Endometrial microvascular endothelial cells (primary cell): ENCODE data around the gene OR4D6. TPM values are rescaled to one million over a fixed set of nuclear protein-coding genes. Genes with fewer than 3 reads are reported as not detected.
"Not testable (repeated sequence)": the region's sequence is repeated elsewhere in the genome, so short reads cannot be mapped to it uniquely, and the experiment has no call there.

Experiments used
- in situ Hi-C: cut with HindIII; loops from 2 replicates; pipeline ENCODE4 v1.10.0; 2017; ENCODE audit warnings: low sequenced_read_pairs, low pct_unique_long_range_greater_than_20kb; ENCODE audit errors: inconsistent ontology term
- total RNA-seq: library from RNA; depleted of rRNA; stranded (reverse); fragments of >200 nt; gene quantifications from one replicate; pipeline ENCODE4 v1.2.3, GENCODE V29; 2015; ENCODE audit errors: inconsistent ontology term

The OR4D6 gene
- total RNA-seq, result not detected

DNA sequence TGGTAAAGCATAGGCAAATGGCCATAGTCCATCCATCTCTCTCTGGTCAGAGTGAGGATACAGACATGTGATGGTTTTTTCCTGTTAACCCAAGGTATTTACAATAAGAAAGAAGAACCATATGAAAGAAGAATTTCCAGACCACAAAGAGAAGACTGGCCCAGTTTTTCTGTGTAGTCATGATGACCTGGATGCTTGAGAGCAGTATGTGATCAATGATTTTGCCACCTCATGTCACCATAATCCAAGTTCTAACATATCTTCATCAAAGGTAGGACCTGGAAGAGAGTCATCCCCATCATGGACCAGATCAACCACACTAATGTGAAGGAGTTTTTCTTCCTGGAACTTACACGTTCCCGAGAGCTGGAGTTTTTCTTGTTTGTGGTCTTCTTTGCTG lies at the start of gene OR4D6:
OR4D6 (plus strand) TSS at position 301 of the 400 bp plus-strand sequence; CDS start at position 301, 0 bp downstream.
- in situ Hi-C loops, result no loop called here

DNA sequence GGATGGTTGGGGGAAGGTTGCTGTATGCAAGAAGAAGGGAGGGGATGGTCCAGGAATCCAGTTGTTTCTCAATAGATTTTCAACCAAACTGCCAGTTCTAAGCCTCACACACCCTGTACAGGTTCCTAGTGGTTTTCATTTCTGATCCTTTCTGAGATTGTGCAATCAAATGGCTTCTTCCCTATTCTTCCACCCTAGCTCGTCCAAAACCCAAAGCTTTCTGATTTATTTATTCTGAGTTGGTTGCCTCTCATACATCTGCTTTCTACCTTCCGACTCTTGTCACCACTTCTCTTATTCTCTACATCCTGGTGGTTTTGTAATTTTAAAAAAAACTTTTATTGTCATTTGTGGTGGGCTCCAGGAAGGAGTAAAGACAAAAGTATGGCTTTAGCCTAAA lies 43.1 kb upstream of the OR4D6 start:
- in situ Hi-C loops, result no loop called here

DNA sequence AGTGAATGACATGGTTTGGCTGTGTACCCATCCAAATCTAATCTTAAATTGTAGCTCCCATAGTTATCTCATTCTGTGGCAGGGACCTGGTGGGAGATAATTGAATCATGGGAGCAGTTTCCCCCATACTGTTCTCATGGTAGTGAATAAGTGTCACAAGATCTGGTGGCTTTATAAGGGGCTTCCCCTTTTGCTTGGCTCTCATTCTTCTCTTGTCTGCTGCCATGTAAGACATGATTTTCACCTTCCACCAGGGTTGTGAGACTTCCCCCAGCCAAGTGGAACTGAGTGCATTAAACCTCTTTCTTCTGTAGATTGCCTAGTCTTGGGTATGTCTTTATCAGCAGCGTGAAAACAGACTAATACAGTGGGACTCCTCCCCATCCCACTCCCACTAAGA lies 41.6 kb upstream of the OR4D6 start:
- in situ Hi-C loops, result no loop called here

DNA sequence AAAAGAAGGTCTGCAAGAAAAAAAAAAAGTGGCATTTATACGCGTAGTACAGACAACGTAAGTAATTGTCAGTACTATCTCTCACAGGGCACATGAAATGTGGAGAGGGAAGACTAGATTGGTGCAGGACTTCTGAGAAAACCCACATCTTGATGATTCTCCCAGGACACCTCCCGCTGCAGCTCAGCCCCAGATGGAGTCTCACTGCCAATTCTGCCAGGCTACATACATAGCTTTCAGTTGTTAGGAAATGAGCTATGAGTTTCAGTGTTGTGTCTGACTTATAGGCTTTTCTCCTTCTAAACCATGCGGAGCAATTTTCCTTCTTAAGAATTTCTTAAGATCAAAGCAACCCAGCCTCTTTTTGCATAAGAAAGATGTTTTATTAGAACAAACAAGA lies 40.1 kb upstream of the OR4D6 start:
- in situ Hi-C loops, result no loop called here

DNA sequence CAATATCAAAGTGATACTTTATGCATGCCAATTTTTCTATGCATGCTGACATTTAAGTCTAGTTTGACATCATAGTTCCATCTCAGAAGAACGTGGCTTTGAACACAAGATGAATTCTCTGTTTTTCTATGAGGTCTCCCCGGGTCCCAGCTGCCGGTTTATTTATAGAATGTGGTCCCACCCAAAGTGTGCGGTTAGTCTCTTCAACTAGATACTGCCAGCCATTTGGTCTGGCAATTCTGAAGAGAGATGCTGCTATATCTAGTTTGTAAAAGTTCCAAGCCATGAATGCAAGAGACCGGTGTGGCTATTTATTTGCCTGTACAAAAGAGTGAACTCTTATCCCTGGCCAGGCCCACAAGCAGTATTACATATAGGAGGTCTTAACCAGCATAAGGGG lies 39.7 kb upstream of the OR4D6 start:
- in situ Hi-C loops, result no loop called here

DNA sequence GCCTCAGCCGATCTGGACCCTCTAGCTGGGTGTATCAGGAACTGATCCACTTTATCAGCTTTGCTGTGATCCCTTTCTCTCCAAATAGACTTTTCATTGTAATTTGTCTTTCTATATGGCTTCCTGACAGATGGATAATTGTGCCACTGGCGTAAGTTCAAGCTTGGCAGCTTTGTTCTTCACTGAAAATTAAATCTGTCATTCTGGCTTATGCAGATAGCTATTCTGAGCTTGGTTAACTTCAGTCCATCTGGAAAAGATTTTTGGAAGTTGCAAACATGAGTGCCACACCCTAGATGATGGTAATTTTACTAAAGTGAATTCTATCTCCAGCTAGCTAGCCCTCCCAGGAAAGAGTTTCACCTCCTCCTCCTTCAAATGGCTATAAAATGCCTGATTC lies 38.6 kb upstream of the OR4D6 start:
- in situ Hi-C loops, result no loop called here

DNA sequence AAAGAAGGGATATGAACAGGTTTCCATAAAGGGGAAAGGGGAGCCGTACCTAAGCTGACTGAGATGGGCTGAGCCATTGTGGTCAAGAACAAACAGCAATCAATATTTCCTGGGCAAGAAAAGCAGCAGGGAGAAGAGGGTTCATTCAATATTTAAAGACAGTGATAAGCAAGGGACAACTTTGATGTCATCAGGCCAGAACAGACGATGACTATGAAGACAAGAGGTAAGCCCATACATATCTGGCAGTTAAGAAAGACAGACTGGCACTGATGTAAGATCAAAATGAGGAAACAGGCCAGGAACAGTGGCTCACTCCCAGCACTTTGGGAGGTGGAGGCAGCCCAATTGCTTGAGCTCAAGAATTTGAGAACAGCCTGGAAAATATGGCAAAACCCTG lies 32.9 kb upstream of the OR4D6 start:
- in situ Hi-C loops, result no loop called here

DNA sequence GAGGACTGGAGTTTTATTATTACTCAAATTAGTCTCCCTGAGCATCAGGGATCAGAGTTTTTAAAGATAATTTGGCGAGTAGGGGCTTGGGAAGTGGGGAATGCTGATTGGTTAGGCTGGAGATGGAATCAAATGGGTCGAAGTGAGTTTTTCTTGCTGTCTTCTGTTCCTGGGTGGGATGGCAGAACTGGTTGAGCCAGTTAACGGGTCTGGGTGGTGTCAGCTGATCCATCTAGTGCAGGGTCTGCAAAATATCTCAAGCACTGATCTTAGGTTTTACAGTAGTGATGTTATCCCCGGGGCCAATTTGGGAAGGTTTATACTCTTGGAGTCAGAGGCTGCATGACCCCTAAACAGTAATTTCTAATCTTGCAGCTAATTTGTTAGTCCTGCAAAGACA lies 31.6 kb upstream of the OR4D6 start:
- in situ Hi-C loops, result no loop called here

DNA sequence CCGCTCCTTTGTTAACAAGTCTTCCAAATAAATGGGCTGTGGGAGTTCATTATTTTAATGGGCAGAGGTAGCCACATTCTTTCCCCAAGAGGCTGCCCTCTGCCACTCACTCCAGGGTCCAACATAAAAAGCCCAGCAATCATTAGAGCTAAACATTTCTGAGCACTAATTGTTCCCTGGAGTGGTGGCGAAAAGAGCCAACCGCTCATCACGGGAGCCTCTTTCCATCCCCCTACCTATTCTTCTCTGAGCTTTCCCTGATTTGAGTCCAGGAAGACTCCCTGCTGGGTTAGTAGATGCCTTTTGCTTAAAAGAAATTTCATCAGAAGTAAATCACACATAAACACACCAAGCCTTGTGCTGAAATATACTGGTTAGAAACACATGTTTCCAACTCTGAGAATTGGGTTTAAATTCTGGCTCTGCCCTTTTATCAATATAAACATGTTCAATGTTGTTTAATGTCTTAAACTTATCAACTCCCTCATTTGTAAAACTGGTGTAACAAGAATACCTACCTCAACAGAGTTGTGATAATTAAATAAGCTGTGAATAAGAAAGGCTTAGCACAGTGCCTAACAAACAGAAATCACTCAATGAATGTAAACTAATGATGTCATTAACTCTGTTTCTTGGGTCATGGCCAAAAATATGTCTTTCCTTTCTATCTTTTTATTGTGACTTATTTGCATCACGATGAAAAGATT lies 30.2 kb upstream of the OR4D6 start, which contains the start of gene OR5A2:
OR5A2 (minus strand) TSS at position 53 of the 707 bp plus-strand sequence. CDS start 3,460 bp downstream, outside the sequence.
- in situ Hi-C loops, result no loop called here

DNA sequence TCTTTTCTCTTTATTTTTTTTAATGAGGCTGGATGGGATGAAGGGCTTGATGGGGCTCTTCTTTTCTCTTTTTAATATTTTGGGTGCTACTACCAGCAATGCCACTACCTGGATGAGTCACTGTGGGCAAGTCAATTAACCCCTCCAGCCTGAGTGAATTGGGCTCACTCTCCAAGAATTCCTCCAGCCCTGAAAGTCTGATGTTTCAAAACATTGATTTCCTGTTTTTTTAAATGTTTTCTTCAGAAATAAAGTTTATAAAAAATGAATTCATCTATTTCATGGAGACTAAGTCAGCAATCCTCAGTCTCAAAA lies 29.7 kb upstream of the OR4D6 start:
- in situ Hi-C loops, result no loop called here

DNA sequence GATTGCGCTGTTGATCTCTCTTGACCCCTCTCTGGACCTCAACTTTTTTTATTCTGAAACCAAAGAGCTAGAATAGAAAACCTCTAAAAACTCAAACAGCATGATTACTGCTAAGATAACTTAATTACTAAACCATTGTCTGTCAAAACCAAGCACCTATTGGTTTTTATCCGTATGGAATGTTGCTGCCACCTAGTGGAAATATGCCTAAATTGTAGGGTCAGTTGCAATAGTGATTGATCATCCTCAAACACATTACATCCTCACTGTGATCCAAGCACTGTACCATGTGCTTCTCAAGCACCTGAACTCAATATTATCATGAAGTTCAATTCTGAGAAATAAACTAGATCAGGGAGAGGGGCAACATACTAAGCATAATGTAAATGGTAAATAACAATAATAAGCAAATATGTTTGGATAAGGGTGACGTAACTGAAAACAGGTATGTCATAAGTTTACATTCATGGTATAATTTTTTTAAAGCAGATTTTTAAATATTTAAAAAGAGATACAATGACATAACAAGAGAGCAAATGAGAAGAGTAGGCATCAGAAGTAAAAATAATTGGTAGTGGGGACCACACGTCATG lies 26.7 kb upstream of the OR4D6 start:
- in situ Hi-C loops, result no loop called here

DNA sequence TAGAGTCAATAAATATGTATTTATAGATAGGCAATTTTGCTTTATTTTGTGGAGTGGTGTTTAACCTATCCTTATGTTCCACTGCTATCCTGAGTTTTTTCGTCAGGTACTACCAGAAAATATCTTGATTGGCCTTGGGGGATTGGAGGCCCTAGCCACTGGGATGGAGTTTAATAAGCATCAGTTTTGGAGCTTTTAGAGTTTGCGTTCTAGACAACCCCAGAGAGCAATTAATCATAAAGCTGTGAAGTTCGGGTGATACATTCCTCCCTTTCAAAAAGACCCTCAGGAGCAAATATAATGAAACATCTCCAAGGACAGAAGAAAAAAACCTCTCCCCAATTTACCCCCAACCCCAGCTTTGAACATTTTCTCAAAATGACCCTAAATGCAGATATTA lies 20.6 kb upstream of the OR4D6 start, which contains the start of gene OR5A1:
OR5A1 (plus strand) TSS at position 301 of the 400 bp plus-strand sequence. CDS start 6,700 bp downstream, outside the sequence.
- in situ Hi-C loops, result no loop called here

DNA sequence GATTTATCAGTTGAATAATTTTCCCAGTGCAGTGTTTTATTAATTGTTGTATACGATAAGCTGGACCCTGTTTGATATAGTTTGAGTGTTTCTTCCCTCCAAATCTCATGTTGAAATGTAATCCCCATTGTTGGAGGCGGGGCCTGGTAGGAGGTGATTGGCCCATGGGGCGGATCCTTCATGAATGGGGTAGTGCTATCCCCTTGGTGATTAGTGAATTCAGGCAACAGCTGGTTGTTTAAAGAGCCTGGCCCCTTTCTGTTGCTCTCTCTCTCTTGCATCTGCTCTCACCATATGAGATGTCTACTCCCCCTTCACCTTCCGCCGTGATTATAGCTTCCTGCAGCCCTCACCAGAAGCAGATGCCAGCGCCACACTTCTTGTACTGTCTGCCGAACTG lies 19.0 kb upstream of the OR4D6 start:
- in situ Hi-C loops, result no loop called here

DNA sequence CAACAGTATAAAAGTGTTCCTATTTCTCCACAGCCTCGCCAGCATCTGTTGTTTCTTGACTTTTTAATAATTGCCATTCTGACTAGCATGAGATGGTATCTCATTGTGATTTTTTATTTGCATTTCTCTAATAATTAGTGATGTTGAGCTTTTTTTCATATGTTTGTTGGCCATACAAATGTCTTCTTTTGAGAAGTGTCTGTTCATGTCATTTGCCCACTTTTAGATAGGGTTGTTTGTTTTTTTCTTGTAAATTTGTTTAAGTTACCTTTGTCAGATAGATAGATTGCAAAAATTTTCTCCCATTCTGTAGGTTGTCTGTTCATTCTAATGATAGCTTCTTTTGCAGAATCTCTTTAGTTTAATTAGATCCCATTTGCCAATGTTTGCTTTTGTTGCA lies 11.1 kb upstream of the OR4D6 start:
- in situ Hi-C loops, result not testable (repeated sequence)

DNA sequence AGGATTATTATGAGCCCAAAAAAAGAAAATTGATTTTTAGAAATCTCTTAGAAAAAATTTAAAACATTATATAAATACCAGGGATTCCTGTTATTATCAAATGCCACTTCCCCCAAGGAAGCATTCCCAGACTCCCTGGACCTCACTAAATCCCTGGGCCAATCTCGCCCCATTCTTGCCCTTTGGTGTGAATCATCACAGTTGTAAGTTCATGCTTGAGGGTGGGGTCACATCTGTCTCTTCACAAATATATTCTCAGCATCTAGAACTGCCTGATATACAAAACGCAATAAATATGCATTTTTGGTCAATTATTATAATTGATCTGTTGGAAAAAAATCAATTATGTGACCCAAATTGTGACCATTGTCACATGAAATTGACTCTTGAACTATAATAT lies 8.3 kb upstream of the OR4D6 start:
- in situ Hi-C loops, result no loop called here

DNA sequence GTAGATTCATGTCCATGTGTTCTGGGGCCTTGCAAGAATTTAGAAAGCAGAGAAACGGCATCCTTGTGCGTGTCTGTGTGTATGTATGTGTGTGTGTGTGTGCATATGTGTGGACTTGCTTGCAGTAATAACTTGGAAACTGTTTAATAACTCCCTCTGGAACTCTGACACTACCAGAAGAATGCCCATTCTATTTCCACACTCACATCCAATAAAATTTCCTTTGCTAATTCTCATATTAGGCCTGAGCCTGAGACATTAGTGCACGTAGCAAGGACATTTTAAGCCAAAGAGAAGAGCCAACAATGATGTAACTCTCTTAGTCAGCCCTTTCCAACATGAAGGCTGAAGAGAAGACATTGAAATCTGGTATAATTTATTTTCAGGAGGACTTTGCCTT lies 3.2 kb downstream of the OR4D6 start:
- in situ Hi-C loops, result no loop called here

DNA sequence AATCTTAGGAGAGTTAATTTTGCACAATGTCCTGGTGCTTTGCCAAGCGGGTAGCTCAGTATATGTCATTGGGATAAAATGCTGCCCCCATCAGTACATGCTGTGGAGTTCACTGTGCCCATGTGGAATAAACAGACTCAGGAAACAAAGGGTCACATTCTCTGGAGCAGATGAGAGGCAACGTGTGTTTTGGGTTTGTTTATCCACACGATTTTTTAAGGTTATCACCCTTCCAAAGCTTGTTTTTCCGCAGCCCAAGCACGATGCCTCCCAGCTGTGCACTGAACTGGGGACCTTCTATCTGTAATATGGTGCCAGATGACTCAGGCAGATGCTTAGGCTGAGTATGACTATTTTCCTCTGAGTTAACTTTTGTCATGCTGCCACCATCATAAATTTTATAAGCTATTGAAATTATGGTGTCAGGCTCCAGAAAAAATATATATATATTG lies 6.5 kb downstream of the OR4D6 start:
- in situ Hi-C loops, result no loop called here

DNA sequence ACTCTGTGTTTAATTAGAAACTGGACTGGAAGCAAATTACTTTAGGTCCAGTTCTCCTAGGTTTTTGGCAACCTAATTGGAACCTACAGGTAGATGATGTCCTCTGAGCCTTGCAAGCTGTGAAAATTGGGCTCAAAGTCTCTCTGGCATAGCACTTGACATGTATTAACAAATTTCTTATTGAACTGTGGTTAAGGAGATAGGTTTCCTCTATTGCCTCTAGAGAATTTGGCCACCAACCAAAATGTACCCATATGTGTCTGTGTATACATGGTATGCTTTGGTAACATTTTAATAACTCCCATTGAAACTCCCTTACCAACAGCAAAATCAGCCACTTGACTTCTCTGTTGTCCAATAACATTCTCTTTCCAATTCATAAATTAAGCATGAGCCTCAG lies 16.3 kb downstream of the OR4D6 start, which contains the start of gene OR4D10:
OR4D10 (plus strand) TSS at position 301 of the 400 bp plus-strand sequence. CDS start 4,115 bp downstream, outside the sequence.
- in situ Hi-C loops, result no loop called here

DNA sequence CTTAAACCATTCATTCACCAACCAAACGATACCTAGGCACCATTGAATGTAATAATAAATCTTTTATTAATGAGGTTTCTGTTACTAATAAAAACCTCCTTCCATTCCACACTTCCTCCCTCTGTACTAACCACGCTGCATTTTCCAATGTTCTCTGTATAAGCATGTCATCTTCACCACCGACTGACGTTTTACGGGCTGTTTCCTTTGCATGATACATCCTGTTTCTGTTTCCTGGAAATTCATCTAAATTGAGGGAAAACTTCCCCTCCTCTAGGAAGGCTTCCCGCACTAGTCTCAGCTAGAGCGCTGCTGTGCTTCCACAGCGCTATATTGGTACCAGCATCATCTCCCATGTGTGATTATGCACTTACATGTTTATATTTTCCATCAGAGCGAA lies 18.4 kb downstream of the OR4D6 start:
- in situ Hi-C loops, result no loop called here

DNA sequence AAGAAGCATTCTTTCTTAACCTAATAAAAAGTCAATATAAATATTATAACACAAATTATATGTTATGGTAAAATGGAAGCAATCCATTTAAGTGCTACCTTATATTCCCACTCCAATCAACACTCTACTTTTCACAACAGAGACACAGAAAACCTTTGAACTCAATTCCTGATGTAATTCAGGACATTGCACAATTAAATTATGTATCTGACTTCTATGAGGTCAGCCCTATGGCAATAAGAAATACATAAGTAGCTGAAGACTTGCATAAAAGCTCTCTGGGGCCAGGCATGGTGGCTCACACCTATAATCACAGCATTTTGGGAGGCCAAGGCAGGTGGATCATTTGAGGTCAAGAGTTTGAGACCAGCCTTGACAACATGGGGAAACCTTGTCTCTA lies 23.1 kb downstream of the OR4D6 start:
- in situ Hi-C loops, result no loop called here
